ENCODE measurements around the gene PALLD.

GRCh38 chr4:168759959-168760527 lies 263.2 kb downstream of the PALLD start:
- TF ChIP-seq POLR2AphosphoS5 (IDR thresholded peaks at IDR 0.05), result no peak
- TF ChIP-seq, protein P1, sequence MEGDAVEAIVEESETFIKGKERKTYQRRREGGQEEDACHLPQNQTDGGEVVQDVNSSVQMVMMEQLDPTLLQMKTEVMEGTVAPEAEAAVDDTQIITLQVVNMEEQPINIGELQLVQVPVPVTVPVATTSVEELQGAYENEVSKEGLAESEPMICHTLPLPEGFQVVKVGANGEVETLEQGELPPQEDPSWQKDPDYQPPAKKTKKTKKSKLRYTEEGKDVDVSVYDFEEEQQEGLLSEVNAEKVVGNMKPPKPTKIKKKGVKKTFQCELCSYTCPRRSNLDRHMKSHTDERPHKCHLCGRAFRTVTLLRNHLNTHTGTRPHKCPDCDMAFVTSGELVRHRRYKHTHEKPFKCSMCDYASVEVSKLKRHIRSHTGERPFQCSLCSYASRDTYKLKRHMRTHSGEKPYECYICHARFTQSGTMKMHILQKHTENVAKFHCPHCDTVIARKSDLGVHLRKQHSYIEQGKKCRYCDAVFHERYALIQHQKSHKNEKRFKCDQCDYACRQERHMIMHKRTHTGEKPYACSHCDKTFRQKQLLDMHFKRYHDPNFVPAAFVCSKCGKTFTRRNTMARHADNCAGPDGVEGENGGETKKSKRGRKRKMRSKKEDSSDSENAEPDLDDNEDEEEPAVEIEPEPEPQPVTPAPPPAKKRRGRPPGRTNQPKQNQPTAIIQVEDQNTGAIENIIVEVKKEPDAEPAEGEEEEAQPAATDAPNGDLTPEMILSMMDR (IDR thresholded peaks at IDR 0.05), result no peak
- no peak for TF ChIP-seq POLR2A (IDR thresholded peaks at IDR 0.05; ENCODE audit: low read depth)
- no peak for TF ChIP-seq EP300 (IDR thresholded peaks at IDR 0.05)
